ENCODE measurements around the gene CD300H.

GRCh38 chr17:74515941-74516340 is 51.4 kb downstream of the CD300H start:
- TF ChIP-seq POLR2A (IDR thresholded peaks at IDR 0.05) (no peak), CTCF (IDR thresholded peaks at IDR 0.05) (no peak), POLR2AphosphoS5 (IDR thresholded peaks at IDR 0.05) (no peak)

Measured in breast epithelium (tissue), 3 donors.